ENCODE data around the gene CUL9. TPM values are rescaled to one million over a fixed set of nuclear protein-coding genes. Genes with fewer than 3 reads are reported as not detected.

Gene CUL9
- total RNA-seq, 1 experiment from 2014 or later, result 30.4 TPM

DNA sequence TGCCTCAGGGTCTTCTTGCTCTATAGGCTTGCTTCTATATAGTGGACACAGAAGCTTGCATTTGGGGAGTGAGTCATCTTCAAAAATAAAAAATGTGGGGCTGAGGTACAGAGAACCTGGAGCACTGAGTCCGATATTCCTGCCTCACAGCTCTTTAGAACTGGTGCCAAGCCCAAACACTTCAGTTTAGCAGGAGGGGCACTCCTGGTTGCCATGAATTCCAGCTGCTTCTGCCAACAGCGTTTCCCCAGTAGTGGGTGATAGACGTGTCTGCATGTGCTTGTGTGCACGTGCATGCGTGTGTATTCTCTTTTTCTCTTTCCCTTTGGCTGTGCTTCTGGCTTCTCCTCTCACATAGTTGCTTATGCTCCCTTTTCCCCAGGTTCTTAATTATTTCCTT lies 35.4 kb downstream of the CUL9 start:
- H3K4me3 ChIP-seq (ENCODE audit: low read length), result no peak overlapping the region
- CTCF ChIA-PET, result no interaction called here
- H3K9ac ChIP-seq (ENCODE audit: low read length), result no peak overlapping the region
- H4K20me1 ChIP-seq (ENCODE audit: low read length), result no peaks in the 10 kb centered on the region
- ATAC-seq (no peak), DNase-seq (no peak)
- H3K36me3 ChIP-seq (ENCODE audit: low read depth, low read length), result no peaks in the 10 kb centered on the region
- H3K9me3 ChIP-seq (ENCODE audit: low read length), result no peaks in the 10 kb centered on the region
- H3K9me2 ChIP-seq (replicated peaks; ENCODE audit: low read length), result no peaks in the 10 kb centered on the region
- no peaks in the 10 kb centered on the region for H3F3A ChIP-seq (ENCODE audit: low read length, unreplicated experiment)
- POLR2A ChIA-PET (ENCODE audit: unreplicated experiment), result no interaction called here
- intact Hi-C loops (cut with micrococcal nuclease), result no loop called here
- H3K79me2 ChIP-seq (ENCODE audit: low read length), result no peaks in the 10 kb centered on the region
- no peaks in the 10 kb centered on the region for H3K27me3 ChIP-seq (ENCODE audit: low read length)
- H3K4me1 ChIP-seq (ENCODE audit: insufficient read depth, low read length), result no peaks in the 10 kb centered on the region
- TF ChIP-seq EZH2 (IDR thresholded peaks at IDR 0.05; ENCODE audit: low read length, unreplicated experiment) (no peak), EZH2phosphoT487 (IDR thresholded peaks at IDR 0.05; ENCODE audit: borderline replicate concordance, low read length) (no peak)
- TF ChIP-seq, protein P1, sequence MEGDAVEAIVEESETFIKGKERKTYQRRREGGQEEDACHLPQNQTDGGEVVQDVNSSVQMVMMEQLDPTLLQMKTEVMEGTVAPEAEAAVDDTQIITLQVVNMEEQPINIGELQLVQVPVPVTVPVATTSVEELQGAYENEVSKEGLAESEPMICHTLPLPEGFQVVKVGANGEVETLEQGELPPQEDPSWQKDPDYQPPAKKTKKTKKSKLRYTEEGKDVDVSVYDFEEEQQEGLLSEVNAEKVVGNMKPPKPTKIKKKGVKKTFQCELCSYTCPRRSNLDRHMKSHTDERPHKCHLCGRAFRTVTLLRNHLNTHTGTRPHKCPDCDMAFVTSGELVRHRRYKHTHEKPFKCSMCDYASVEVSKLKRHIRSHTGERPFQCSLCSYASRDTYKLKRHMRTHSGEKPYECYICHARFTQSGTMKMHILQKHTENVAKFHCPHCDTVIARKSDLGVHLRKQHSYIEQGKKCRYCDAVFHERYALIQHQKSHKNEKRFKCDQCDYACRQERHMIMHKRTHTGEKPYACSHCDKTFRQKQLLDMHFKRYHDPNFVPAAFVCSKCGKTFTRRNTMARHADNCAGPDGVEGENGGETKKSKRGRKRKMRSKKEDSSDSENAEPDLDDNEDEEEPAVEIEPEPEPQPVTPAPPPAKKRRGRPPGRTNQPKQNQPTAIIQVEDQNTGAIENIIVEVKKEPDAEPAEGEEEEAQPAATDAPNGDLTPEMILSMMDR (conservative IDR thresholded peaks at IDR 0.05; ENCODE audit: low read depth, low read length), result no peak
- no TSS peak for BruUV-seq (replicated peaks)
- H3K27ac ChIP-seq (ENCODE audit: low read length), result no peak overlapping the region
- H3K4me2 ChIP-seq (ENCODE audit: low read length), result no peak overlapping the region
- H2AFZ ChIP-seq (ENCODE audit: low read length), result no peak overlapping the region

DNA sequence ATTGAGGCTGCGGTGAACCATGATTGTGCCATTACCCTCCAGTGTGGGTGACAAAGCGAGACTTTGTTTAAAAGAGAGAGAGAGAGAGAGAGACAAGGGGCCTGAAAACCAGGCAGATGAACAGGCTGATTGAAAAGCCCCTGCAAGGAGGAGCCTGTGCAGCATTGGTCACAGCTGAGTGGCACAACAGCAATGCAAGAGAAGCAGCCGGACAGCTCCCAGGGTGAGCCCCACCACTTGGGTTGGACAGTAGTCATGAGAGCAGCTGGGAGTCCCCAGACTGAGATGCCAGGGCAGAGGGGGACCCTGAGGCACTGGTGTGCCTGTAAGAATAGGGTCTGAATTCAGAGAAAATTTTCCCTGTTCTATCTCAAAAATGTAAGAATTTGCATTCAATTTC lies 37.1 kb downstream of the CUL9 start:
- no peak for TF ChIP-seq EZH2phosphoT487 (IDR thresholded peaks at IDR 0.05; ENCODE audit: borderline replicate concordance, low read length)
- TF ChIP-seq, protein P1 (conservative IDR thresholded peaks at IDR 0.05; ENCODE audit: low read depth, low read length), result no peak
- no peak for TF ChIP-seq EZH2 (IDR thresholded peaks at IDR 0.05; ENCODE audit: low read length, unreplicated experiment)
- Histone ChIP-seq H3K9ac (ENCODE audit: low read length) (no peak overlapping the region), H3K4me2 (ENCODE audit: low read length) (no peak overlapping the region), H3K79me2 (ENCODE audit: low read length) (no peaks in the 10 kb centered on the region), H3K27me3 (ENCODE audit: low read length) (no peaks in the 10 kb centered on the region), H3K27ac (ENCODE audit: low read length) (no peak overlapping the region), H4K20me1 (ENCODE audit: low read length) (no peaks in the 10 kb centered on the region), H3F3A (ENCODE audit: low read length, unreplicated experiment) (no peaks in the 10 kb centered on the region), H3K4me3 (ENCODE audit: low read length) (no peak overlapping the region), H3K36me3 (ENCODE audit: low read depth, low read length) (no peaks in the 10 kb centered on the region), H3K9me3 (ENCODE audit: low read length) (no peaks in the 10 kb centered on the region), H2AFZ (ENCODE audit: low read length) (no peak overlapping the region), H3K4me1 (ENCODE audit: insufficient read depth, low read length) (no peaks in the 10 kb centered on the region), H3K9me2 (replicated peaks; ENCODE audit: low read length) (no peaks in the 10 kb centered on the region)
- POLR2A ChIA-PET (ENCODE audit: unreplicated experiment), result interaction anchor here (0.7 kb wide), 1 partner anchor 45 kb away, joined by 3 read pairs; no protein-coding TSS in a partner anchor
- intact Hi-C loops (cut with micrococcal nuclease), result no loop called here
- BruUV-seq (replicated peaks), result no TSS peak
- CTCF ChIA-PET, result no interaction called here
- no peak for ATAC-seq
- DNase-seq, result no peak

DNA sequence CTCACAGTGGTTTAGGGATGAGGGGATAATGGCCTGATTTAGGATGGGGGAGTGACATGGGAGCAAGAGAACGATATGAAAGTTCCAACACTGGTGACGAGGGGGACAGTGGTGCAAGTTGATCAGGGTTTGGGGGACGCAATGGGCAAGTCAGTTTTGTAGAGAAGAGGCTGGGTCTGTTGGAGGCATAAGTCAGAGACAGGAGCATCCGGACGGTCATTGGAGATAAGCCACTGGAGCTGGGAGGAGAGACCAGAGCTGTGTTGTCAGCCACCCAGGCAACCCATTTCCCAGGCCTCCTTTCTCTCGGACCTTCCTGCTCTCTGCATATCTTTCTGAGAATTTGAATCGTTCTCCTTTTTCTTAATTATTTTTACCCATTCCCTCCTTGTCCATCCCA lies 37.8 kb downstream of the CUL9 start:
- BruUV-seq (replicated peaks), result no TSS peak
- ChIA-PET POLR2A (ENCODE audit: unreplicated experiment) (no interaction called here), CTCF (no interaction called here)
- no peak overlapping the region for H3K4me2 ChIP-seq (ENCODE audit: low read length)
- no peak overlapping the region for H3K27ac ChIP-seq (ENCODE audit: low read length)
- H3K9ac ChIP-seq (ENCODE audit: low read length), result no peak overlapping the region
- H4K20me1 ChIP-seq (ENCODE audit: low read length), result no peaks in the 10 kb centered on the region
- no peaks in the 10 kb centered on the region for H3K27me3 ChIP-seq (ENCODE audit: low read length)
- H3K9me2 ChIP-seq (replicated peaks; ENCODE audit: low read length), result no peaks in the 10 kb centered on the region
- H3F3A ChIP-seq (ENCODE audit: low read length, unreplicated experiment), result no peaks in the 10 kb centered on the region
- no peaks in the 10 kb centered on the region for H3K79me2 ChIP-seq (ENCODE audit: low read length)
- no peaks in the 10 kb centered on the region for H3K9me3 ChIP-seq (ENCODE audit: low read length)
- ATAC-seq, result no peak
- no peaks in the 10 kb centered on the region for H3K36me3 ChIP-seq (ENCODE audit: low read depth, low read length)
- H3K4me1 ChIP-seq (ENCODE audit: insufficient read depth, low read length), result no peaks in the 10 kb centered on the region
- intact Hi-C loops (cut with micrococcal nuclease), result no loop called here
- H2AFZ ChIP-seq (ENCODE audit: low read length), result no peak overlapping the region
- H3K4me3 ChIP-seq (ENCODE audit: low read length), result no peak overlapping the region
- TF ChIP-seq EZH2 (IDR thresholded peaks at IDR 0.05; ENCODE audit: low read length, unreplicated experiment), result no peak
- TF ChIP-seq, protein P1 (conservative IDR thresholded peaks at IDR 0.05; ENCODE audit: low read depth, low read length), result no peak
- no peak for TF ChIP-seq EZH2phosphoT487 (IDR thresholded peaks at IDR 0.05; ENCODE audit: borderline replicate concordance, low read length)
- no peak for DNase-seq
